ENCODE measurements around the gene PYROXD2.

GRCh38 chr10:98463016-98463415, 48.0 kb upstream of the PYROXD2 start:
- TF ChIP-seq NR3C1 (CRISPR knock-in tag; conservative IDR thresholded peaks at IDR 0.05; ENCODE audit: low read depth) (no peak), ATF2 (CRISPR knock-in tag; IDR thresholded peaks at IDR 0.05; ENCODE audit: borderline replicate concordance, low read depth) (no peak), E2F4 (CRISPR knock-in tag; IDR thresholded peaks at IDR 0.05; ENCODE audit: borderline replicate concordance, low read depth) (no peak), ZNF281 (CRISPR knock-in tag; IDR thresholded peaks at IDR 0.05) (no peak)

Data from WTC11 (cell line).